Measurements from ENCODE around the gene ARHGEF10L.

Gene ARHGEF10L

GRCh38 chr1:17663646-17664045 is 124.1 kb downstream of the ARHGEF10L start:
- no peak for DNase-seq

DNA sequence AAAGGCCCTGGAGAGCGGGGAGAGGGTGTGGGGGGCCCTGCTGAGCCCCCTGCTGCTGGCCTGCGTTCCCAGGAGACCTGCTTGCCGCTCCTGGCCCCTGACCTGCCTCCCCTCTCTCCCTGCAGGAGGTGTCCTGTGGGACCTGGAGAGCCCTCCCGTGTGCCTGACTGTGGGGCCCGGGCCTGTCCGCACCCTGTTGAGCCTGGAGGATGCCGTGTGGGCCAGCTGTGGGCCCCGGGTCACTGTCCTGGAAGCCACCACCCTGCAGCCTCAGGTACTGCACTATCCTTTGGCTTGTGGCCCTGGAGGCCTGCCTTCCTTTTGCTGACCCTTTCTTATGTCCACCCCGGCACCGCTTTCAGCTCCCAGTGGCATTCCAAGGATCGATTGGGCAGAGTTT is 124.8 kb downstream of the ARHGEF10L start:
- no peak for DNase-seq

- DNase-seq: no peak
Measured at GRCh38 chr1:17665054-17665453, 125.6 kb downstream of the ARHGEF10L start.

DNA sequence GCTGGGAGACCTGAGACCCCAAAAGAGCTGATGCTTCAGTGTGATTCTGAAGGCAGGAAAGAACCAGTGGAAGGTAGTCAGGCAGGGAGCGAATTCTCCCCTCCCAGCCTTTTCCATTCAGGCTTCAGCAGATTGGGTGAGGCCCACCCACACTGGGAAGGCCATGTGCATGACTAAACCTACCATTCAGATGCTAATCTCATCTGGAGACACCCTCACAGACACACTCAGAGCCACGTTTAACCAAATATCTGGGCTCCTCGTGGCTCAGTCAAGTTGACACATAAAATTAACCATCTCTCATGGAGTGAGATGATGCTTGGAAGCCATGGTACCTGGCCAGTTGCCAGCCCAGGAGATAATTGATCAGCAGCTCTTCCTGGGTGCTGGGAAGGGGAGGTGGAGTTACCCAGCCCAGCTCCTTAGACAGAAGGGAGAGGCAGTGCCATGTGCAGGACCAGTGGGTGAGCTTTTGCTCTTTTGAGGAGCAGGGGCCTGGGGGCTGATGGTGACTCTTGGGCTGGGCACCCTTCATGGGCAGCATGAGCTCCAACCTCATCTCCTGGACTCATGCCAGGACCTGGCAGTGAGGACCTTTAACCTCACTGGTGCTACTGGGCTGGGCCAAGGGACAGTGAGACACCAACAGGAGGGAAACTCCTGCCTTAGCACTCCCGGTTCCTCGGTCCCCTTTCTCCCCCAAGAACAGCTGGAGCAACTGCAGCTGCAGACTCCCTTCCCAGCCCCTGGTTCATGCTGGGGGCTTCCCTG is 126.6 kb downstream of the ARHGEF10L start:
- peak; percentile 7 for DNase-seq

DNA sequence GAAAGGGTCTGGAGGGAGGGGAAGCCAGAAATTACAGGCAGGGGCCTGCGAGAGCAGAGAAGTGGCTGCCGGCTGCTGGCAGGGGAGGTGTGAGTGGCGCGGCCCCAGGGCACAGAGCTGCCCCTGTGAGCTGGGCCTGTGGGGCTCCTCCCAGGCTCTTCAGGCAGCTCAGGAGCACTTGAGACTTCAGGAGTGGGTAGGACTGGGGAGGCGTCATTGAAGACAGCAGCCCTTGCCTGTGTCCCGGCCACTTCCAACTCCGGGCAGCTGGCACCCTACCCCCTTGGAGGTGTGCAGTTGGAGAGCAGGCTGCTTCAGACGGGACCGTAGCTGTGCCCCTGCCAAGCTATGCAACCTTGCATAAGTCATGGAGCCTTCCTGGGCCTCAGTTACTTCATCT is 128.1 kb downstream of the ARHGEF10L start:
- no peak for DNase-seq

- DNase-seq: no peak
Measured at GRCh38 chr1:17668195-17668594, 128.7 kb downstream of the ARHGEF10L start.

DNA sequence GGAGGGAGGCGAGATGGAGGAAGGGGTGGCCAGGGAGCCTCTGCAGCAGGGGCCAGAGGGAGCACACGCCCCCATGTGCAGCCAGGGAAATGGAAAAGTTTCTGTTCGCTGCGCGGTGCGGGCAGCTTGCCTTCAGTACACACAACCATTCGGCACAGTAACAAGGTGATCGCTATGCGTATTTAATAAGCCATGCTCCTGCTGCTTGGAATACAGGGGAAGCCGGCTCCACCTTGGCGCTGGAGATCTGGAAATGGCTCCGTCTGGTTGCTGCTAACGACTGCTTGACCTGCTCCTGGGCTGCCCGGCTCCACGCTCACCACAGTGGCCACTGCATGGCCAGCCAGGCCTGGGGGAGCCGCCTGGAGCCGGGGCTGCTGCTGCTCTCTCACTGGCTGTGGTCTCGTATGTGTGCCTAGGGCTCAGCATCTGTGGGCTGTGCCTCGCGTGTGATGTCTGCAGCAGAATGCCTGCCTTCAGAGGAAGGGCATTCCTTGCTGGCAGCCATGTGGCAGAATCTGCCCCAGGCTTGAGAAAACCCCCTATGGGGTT is 129.2 kb downstream of the ARHGEF10L start:
- no peak for DNase-seq

DNA sequence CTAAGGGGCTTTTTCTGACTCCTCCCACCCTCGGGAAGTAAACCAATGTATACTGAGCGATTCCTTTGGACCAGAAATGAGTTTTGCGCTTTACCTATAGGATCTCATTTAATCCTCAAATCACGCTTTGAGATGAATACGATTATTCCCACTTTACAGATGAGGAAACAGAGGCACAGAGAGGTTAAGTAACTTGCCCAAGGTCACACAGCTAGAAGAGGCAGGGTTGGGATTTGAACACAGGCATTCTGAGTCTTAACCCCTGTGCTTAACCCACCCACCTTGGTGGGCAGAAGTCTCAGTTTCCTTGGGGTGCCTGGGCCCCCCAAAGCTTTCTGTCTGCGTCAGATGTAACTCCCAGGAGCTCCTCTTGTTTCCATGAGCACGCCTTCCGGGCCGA is 129.8 kb downstream of the ARHGEF10L start:
- no peak for DNase-seq

GRCh38 chr1:17669866-17670451 is 130.5 kb downstream of the ARHGEF10L start:
- DNase-seq: no peak

DNA sequence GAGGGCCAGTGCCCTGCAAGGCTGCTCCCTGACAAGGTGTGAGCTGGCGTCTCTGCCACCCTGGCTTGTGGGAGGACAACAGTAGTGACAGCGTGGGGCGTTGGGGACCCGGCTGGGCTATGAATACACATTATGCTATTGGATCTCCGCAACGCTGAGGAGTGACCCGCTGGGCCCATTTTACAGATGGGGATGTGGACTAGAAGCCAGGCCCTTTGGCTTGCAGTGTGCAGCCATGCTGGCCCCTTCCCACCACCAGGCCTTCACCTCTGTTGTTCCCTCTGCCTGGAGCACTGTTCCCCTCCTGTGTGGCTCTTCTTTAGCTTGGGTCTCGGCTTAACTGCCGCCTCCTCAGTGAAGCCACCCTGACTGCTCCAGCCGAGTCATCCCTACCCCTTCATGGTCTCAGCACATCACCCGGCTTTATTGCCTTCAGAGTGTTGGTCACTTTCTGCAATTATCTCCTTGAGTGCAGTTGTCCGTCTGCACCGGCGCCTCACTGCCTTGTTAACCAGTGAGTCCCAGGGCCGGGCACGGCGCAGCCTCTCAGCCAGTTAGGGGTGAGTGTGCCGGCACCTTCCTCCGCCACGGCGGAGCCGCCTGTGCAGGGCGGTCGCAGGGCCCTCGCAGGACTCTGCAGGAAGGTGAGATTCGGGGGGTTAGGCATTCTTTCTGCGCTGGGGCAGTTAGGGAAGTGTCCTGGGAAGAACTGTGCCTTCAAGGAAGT is 131.3 kb downstream of the ARHGEF10L start:
- no peak for DNase-seq

DNA sequence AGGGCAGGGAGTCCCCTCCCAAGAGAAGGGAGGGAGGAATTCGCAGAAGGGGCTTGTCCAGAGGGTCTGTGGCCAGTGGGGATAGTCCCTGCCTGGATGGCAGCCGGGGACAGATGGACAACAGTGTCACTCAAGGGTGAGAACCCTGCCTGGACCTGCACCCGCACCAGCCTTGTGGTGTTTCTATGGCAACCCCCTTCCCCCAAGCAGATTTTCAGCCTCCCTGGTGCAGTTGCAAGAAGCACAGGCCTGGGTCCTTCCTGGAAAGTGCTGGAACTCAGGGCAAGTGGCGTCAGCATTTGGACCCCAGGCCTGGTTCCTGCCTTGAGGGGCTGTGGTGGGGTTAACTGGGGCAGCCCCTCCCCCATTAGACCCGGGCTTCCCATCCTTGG is 131.8 kb downstream of the ARHGEF10L start:
- no peak for DNase-seq

GRCh38 chr1:17671741-17672140 is 132.2 kb downstream of the ARHGEF10L start:
- DNase-seq: no peak

- DNase-seq: no peak
Measured at GRCh38 chr1:17672226-17672625, 132.7 kb downstream of the ARHGEF10L start.

- DNase-seq: no peak
Measured at GRCh38 chr1:17673329-17674072, 134.0 kb downstream of the ARHGEF10L start.

- no peak for DNase-seq
Measured at GRCh38 chr1:17674726-17675500, 135.4 kb downstream of the ARHGEF10L start.

- no peak for DNase-seq
Measured at GRCh38 chr1:17675744-17676143, 136.2 kb downstream of the ARHGEF10L start.

GRCh38 chr1:17676387-17677060 is 137.0 kb downstream of the ARHGEF10L start:
- no peak for DNase-seq

- peak; percentile 58 for DNase-seq
Measured at GRCh38 chr1:17678011-17678410, 138.5 kb downstream of the ARHGEF10L start.

DNA sequence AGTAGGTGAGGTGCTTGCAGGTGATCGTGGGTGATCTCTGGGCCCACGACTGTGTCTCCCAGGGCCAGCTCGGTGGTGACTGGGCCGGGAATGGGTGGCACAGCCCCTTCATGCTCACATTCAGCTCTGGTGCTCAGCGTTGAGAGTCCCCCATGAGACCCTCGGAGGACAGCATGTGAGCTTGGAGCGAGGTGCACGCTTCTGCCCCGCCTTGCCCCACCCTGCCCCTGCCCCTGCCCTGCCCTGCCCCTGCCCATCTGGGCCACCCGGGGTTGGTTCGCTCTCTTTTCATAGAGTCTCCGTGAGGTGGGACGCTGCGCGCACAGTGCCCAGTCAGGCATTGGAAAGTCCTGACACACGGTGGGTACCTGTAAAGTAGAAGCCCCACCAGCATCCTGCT is 140.4 kb downstream of the ARHGEF10L start:
- DNase-seq: no peak

DNA sequence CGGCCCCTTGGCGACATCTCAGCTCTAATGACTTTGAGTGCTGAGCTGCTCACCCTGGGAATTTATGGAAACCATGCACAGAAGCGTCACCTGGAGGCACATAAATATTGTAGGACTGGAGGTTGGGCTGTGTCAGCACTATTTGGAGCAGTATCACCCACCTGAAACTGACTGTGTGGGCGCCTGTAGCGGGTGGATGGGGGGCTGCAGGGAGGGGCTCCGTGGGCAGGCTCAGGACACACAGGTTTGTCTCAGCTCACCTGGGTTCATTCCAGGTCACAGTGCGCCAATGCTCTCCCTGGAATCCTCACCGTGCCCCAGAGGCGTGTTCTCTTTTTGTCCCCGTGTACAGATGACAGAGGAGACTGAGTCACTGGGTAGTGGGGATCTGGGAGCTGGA is 140.8 kb downstream of the ARHGEF10L start:
- peak; percentile 5 for DNase-seq

DNA sequence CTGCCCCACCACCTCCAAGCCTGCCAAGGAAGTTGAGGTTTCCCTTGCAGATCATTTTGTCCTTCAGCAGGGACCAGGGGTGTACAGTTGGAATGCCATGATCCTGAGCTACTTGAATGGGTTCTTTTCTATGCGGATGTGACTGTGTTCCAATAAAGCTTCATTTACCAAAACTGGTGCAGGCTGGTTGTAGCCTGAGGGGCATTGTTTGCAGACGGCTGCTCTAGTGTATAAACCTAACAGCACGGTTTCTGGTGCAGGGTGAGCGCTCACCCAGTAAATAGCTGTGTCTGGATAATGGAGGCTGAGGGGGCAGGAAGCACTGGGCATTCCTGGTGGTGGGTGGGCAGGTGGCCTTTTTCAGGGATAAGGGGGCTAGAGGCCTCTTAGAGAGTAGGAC is 142.9 kb downstream of the ARHGEF10L start:
- DNase-seq: no peak

DNA sequence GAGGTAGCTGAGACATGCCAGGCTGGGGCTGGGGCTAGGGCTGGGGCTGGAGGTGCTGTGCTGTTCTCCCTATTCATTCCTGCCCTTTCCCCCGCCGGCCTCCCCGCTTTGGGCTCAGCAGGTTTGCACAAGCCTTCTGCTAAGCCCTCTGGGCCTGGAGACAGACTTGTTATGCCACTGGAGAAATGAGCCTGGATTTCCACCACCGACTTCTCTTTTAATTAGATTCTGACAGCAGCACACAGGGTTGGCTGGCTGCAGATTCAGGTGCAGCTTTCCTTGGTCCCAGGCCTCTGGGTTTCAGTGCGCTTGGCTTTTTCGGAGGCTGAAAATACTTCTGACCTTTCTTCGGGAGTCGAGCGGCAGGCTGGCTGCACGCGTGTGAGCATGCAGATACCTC is 144.1 kb downstream of the ARHGEF10L start:
- no peak for DNase-seq
